Psoas muscle (tissue), 8 donors: ENCODE data around the gene RPP40. TPM values are rescaled to one million over a fixed set of nuclear protein-coding genes. Genes with fewer than 3 reads are reported as not detected.

Source experiments
- ATAC-seq, 4 donors: fragments of 200-7000 bp; cut with Tn5 transposase; one replicate each; pipeline ENCODE4 v1.9.1; 2020; ENCODE audit warnings: moderate library complexity in 3 of 4, mild to moderate bottlenecking in 2 of 4
- DNase-seq, 2 donors: peaks; one replicate each; pipeline ENCODE4 v3.0.0-alpha.2; 2020
- H3K27ac ChIP-seq: fragments of 200-600 bp; one replicate; pipeline ENCODE4 v1.8.0; 2022
- H3K27me3 ChIP-seq, 3 donors: fragments of 200-600 bp in 1 of 3; one replicate each; pipeline versions ENCODE4 v1.6.1 to v1.8.0; 2013 to 2022; ENCODE audit warnings: low read length in 2 of 3, mild to moderate bottlenecking in 2 of 3, moderate library complexity in 1 of 3; ENCODE audit not compliant: insufficient read depth in 3 of 3
- H3K36me3 ChIP-seq, 2 donors: fragments of 200-600 bp in 1 of 2; one replicate each; pipeline versions ENCODE4 v1.6.1 to v1.8.0; 2013 to 2022; ENCODE audit warnings: low read depth in 1 of 2, mild to moderate bottlenecking in 1 of 2, moderate library complexity in 1 of 2; ENCODE audit not compliant: insufficient read depth in 1 of 2
- H3K4me1 ChIP-seq: fragments of 200-600 bp; one replicate; pipeline ENCODE4 v1.8.0; 2022
- H3K4me3 ChIP-seq: fragments of 200-600 bp; one replicate; pipeline ENCODE4 v1.8.0; 2022; ENCODE audit warnings: mild to moderate bottlenecking
- H3K9me3 ChIP-seq: fragments of 200-600 bp; one replicate; pipeline ENCODE4 v1.8.0; 2022
- CTCF ChIP-seq: fragments of 200-600 bp; IDR thresholded peaks from one replicate; pipeline ENCODE4 v1.8.0; 2022; ENCODE audit warnings: antibody characterized with exemption
- WGBS, 3 donors: extraction: QIAGEN DNeasy Blood & Tissue Kit; methylation state at CpG; one replicate each; pipeline versions ENCODE4 v1.1.6 to v1.1.7; 2013; 5-methylcytosine and 5-hydroxymethylcytosine counted together
- intact Hi-C, 2 donors: fragments of 100-400 bp; cut with DNase I; formaldehyde crosslinking; loops; one replicate each; pipeline versions ENCODE4 v1.11.0 to v1.14.2; 2022
- polyA plus RNA-seq, 3 donors: library from polyadenylated mRNA; stranded (reverse); fragments of 200-250 nt; gene quantifications; one replicate each; pipeline ENCODE4 v1.2.3, GENCODE V29; 2013
- total RNA-seq, 4 donors: library from RNA; stranded (reverse); fragmentation: NEBNext Ultra II Directional in 2 of 4; extraction: Animal tissue kit (Norgen Biotek cat#: 25700) in 2 of 4; gene quantifications; one replicate each; pipeline versions ENCODE4 v1.2.1 to v1.2.4, GENCODE V29; 2021 to 2023
- donor health status: healthy with polysubstance abuse.
- donor health status: DM: no; HTN: no; CAD: no; lungs with moderate emphysema.
- donor health status: Bipolar disorder and iron deficiency.
- donor health status: healthy.
- donor health status: DM: yes; HTN: yes; CAD: no.
- donor health status: DM: no; HTN: no; CAD: no.
- donor health status: DM: no; HTN: no; CAD: no.
- donor health status: DM: yes; HTN: yes; CAD: no.

RPP40 gene
- total and polyA plus RNA-seq, 7 donors, result 4.2 to 34.5 (median 9.3) TPM

DNA sequence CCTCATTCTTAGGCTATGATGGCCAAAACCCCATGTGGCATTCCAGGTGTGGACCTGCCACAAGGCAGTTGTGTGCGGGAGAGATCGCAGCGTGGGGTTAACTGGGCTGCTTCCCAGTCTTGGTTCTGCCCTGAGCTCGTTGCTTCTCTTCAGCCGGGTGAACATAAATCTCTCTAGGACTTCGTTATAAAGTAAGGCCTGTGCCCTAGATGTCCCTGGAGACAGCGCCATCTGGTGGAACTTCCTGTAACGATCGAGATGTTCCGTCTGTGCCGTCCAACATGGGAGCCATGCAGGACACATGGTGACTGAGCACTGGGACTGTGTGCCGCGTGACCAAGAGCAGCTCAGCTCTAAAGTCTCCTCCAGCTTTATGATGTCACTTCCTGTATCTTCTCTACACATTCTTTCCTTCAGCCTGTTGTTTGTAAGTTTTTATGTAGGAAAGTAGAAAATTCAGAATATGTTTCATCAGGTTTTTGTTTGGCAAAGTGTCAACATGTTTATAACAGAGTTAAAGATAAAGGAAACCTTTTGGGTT, 26.8 kb upstream of the RPP40 start:
- Histone ChIP-seq H3K27me3 (no peaks in the 10 kb centered on the region), H3K9me3 (no peaks in the 10 kb centered on the region), H3K36me3 (no peaks in the 10 kb centered on the region), H3K4me3 (no peak overlapping the region), H3K27ac (no peak overlapping the region), H3K4me1 (peaks cover 4% of the 10 kb centered on the region)
- intact Hi-C loops, result no loop called here
- ATAC-seq (peak; percentile 68 to 82 (median 74)), DNase-seq (peak; percentile 73 to 84)
- TF ChIP-seq CTCF, result peak; percentile 58
- 27 to 29% (median 27%) methylated on average over 13 of the region's 13 CpGs for WGBS, 3 donors

DNA sequence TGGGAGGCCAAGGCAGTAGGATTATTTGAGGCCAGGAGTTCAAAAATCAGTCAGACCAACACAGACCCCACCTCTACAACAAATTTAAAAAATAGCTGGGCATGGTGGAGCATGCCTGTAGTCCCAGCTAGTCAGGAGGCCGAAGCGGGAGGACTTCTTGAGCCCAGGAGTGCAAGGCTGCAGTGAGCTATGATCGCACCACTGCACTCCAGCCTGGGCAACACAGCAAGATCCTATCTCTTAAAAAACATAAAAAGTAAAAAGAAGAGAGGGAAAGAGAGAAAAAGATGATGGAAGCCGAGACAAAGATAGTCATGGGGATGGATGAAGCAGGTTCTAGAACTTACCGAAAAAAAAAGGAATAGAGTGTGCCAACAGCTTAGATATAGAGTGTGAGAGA, 25.8 kb upstream of the RPP40 start:
- DNase-seq (no peak), ATAC-seq (no peak)
- H3K27ac ChIP-seq, result no peak overlapping the region
- H3K4me1 ChIP-seq, result peaks cover 4% of the 10 kb centered on the region
- WGBS, 3 donors, result 96 to 98% (median 96%) methylated on average over 5 of the region's 5 CpGs
- no peaks in the 10 kb centered on the region for H3K27me3 ChIP-seq
- TF ChIP-seq CTCF, result no peak
- intact Hi-C loops, result no loop called here
- H3K4me3 ChIP-seq, result no peak overlapping the region
- no peaks in the 10 kb centered on the region for H3K36me3 ChIP-seq
- H3K9me3 ChIP-seq, result no peaks in the 10 kb centered on the region

- no peaks in the 10 kb centered on the region for H3K27me3 ChIP-seq
- no peak for ATAC-seq
- intact Hi-C loops, result no loop called here
- no peak overlapping the region for H3K27ac ChIP-seq
- H3K9me3 ChIP-seq, result no peaks in the 10 kb centered on the region
- no peak for DNase-seq
- TF ChIP-seq CTCF, result no peak
- H3K4me1 ChIP-seq, result peaks cover 4% of the 10 kb centered on the region
- no peaks in the 10 kb centered on the region for H3K36me3 ChIP-seq
- WGBS, 3 donors, result 65 to 76% (median 71%) methylated on average over 5 of the region's 5 CpGs
- H3K4me3 ChIP-seq, result no peak overlapping the region
Observed at GRCh38 chr6:5028921-5029320, 25.1 kb upstream of the RPP40 start.

- no peak for ATAC-seq
- intact Hi-C loops, result no loop called here
- Histone ChIP-seq H3K36me3 (no peaks in the 10 kb centered on the region), H3K27me3 (no peaks in the 10 kb centered on the region), H3K27ac (no peak overlapping the region), H3K4me1 (peaks cover 4% of the 10 kb centered on the region), H3K9me3 (no peaks in the 10 kb centered on the region), H3K4me3 (no peak overlapping the region)
- DNase-seq, result no peak
- no peak for TF ChIP-seq CTCF
- 98 to 99% (median 99%) methylated on average over 7 of the region's 7 CpGs for WGBS, 3 donors
Observed at GRCh38 chr6:5028301-5028700, 24.5 kb upstream of the RPP40 start.
